ENCODE measurements around the gene PTBP3. TPM values are rescaled to one million over a fixed set of nuclear protein-coding genes. Genes with fewer than 3 reads are reported as not detected.
"Not testable (repeated sequence)": the region's sequence is repeated elsewhere in the genome, so short reads cannot be mapped to it uniquely, and the experiment has no call there.

The PTBP3 gene
- 44.9 TPM for total RNA-seq

- DNase-seq = peak; percentile 35
Observed at GRCh38 chr9:112332977-112333638, at the start of gene PTBP3. Gene PTBP3 (minus strand): TSS chr9:112333619. CDS start chr9:112297865, 35,754 bp downstream.

- DNase-seq = no peak
Observed at GRCh38 chr9:112382501-112383364, 49.3 kb upstream of the PTBP3 start.

- no peak for DNase-seq
Observed at GRCh38 chr9:112382066-112382465, 48.6 kb upstream of the PTBP3 start.

- DNase-seq = no peak
Observed at GRCh38 chr9:112380825-112381221, 47.4 kb upstream of the PTBP3 start.

- no peak for DNase-seq
Observed at GRCh38 chr9:112380102-112380824, 46.8 kb upstream of the PTBP3 start, which contains the start of gene HSDL2. Gene HSDL2 (plus strand): TSS chr9:112380108. CDS start chr9:112380164, 56 bp downstream.

- DNase-seq = peak; percentile 97
Observed at GRCh38 chr9:112379177-112380101, 46.0 kb upstream of the PTBP3 start.

DNA sequence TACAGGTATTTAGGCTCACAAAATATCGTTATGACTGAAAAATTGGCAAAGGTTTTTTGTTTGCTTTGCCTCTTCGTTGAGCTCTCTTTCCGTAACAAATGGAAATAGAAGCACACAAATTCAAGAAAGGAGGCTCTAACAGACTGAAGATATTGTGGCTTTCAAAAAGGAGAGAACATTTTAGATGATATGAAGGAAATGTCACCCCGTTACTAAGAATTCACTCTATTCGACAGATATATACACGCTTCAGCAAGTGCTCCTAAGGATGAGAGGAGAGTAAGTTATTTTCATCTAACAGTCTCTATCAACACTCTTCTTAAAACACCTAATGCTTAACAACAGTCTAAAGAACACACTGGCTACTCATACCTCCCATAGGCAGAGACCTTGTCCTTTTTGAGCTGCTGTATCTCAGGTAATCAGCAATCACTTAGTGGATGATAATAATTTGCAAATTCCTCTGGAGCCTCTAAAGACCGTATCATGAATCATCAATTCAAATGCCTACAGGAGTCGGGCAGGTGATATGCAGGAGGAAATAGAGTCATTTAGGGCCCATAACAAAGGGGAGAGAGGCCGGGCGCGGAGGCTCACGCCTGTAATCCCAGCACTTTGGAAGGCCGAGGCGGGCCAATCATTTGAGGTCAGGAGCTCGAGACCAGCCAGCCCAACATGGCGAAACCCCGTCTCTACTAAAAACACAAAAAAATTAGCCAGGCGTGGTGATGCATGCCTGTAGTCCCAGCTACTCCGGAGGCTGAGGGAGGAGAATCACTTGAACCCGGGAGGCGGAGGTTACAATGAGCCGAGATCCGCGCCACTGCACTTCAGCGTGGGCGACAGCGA lies 45.1 kb upstream of the PTBP3 start:
- DNase-seq = no peak

DNA sequence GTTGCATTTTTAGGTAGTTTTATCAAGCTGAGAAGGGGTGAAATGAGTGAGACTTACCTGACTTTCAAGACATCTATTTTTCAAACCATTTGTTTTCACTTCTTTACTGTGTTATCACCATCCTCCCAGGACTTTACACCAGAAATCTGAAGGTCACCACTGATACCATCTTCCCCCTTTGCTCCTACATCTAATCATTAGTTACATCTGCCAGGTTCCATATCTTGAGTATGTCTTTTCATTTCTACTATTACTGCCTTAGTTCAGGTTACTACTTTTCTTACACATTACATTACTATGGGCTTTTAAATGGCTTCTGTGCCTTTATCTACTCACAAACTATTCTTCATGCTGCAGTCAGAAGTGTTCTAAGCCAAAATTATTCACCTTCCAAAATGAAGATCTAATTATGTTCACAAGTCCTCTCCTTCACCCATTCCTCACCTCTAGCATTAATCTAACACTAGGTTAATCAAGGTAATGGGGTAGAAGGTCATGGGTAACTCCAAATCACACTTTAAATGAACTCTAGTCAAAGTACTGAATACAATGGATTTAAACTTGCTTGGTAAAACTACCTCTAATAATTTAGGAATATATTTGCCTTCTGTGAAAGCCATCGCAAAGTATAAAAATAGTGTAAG lies 44.4 kb upstream of the PTBP3 start:
- no peak for DNase-seq

DNA sequence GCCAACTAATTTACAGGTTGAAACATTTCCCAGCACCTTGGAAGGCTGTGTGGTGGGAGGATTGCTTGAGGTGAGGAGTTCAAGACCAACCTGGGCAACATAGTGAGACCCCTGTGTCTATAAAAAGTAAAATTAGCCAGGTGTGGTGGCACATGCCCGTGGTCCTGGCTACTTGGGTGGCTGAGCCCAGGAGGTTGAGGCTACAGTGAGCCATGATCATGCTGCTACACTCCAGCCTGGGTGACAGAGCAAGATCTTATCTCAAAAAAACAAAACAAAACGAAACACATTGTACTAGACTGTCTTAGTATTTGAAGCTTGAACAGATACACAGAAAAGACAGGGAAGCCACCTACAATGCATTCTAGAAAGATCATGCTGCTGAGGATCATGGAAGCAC lies 43.7 kb upstream of the PTBP3 start:
- no peak for DNase-seq

GRCh38 chr9:112375361-112375760 lies 41.9 kb upstream of the PTBP3 start:
- DNase-seq = no peak

- DNase-seq = not testable (repeated sequence)
Observed at GRCh38 chr9:112374232-112374631, 40.8 kb upstream of the PTBP3 start.

GRCh38 chr9:112373666-112374065 lies 40.2 kb upstream of the PTBP3 start:
- DNase-seq = not testable (repeated sequence)

DNA sequence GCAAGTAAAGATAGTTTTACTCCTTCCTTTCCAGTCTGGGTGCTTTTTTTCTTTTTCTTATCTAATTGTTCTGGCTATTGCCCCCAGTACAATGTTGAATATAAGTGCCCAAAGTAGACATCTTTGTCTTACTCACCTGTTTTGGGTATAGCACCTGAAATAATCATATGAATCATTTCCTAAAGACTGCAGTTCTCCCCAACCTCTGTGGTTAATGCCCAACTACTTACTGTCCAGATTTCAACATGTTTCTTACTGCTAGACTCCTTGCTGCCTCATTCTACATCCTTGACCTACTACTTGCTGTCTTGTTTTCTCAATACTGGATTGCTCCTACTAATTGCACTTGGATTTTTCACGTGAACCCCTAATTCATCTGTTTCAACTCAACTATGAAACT lies 37.6 kb upstream of the PTBP3 start:
- DNase-seq = no peak

DNA sequence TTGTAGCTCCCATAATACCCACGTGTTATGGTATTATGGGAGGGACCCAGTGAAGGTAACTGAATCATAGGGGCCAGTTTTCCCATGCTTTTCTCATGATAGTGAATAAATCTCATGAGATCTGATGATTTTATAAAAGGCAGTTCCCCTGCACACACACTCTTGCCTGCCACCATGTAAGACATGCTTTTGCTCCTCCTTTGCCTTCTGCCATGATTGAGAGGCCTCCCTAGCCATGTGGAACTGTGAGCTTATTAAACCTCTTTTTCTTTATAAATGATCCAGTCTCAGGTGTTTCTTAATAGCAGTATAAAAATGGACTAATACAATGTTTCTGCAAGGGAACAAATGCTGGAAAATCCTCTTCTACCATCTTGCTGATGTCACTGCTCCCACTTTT lies 36.4 kb upstream of the PTBP3 start:
- no peak for DNase-seq

- no peak for DNase-seq
Observed at GRCh38 chr9:112367465-112367864, 34.0 kb upstream of the PTBP3 start.

DNA sequence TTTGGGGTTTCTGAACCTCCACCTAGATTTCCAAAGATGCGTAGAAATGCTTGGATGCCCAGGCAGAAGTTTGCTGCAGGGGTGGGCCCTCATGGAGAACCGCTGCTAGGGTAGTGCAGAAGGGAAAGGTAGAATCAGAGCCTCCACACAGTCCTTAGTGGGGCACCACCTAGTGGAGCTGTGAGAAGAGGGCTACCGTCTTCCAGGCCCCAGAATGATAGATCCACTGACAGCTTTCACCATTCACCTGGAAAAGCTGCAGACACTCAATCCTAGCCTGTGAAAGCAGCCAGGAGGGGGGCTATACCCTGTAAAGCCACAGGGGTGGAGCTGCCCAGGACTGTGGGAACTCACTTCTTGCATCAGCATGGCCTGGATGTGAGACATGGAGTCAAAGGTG lies 33.2 kb upstream of the PTBP3 start:
- no peak for DNase-seq

DNA sequence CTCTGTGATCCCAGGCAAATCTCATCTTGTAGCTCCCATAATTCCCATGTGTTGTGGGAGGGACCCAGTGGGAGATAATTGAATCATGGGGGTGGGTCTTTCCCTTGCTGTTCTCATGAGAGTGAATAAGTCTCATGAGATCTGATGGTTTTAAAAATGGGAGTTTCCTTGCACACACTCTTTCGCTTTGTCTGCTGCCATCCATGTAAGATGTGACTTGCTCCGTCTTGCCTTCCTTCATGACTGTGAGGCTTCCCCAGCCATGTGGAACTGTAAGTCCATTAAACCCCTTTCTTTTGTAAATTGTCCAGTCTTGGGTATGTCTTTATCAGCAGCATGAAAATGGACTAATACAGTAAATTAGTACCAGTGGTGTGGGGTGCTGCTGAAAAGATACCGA lies 31.8 kb upstream of the PTBP3 start:
- not testable (repeated sequence) for DNase-seq

GRCh38 chr9:112364761-112365160 lies 31.3 kb upstream of the PTBP3 start:
- DNase-seq = no peak

- DNase-seq = no peak
Observed at GRCh38 chr9:112361601-112362000, 28.2 kb upstream of the PTBP3 start.
